AG04449 (cell line): Measurements from ENCODE around the gene THSD1.
A peak's percentile ranks its signal among the peaks of the same experiment; 100 is the strongest.

Source experiments
- CTCF ChIA-PET: fragments of 350-600 bp; formaldehyde crosslinking; extraction: SDS; loops from one replicate; lab custom pipeline; 2021; ENCODE audit warnings: antibody characterized with exemption; lab: Yijun Ruan, JAX
- POLR2A ChIA-PET: fragments of 400-600, 350-600 bp; formaldehyde crosslinking; extraction: SDS; loops from one replicate; lab custom pipeline; 2020; ENCODE audit warnings: antibody characterized with exemption, inconsistent platforms; lab: Yijun Ruan, JAX
- DNase-seq: peaks from one replicate; pipeline ENCODE4 v3.0.0-alpha.2; 2010; ENCODE audit warnings: low read depth, low spot score
- H3K4me3 ChIP-seq: 2 replicates; pipeline ENCODE4 v1.5.1; 2011; ENCODE audit warnings: low read depth, mild to moderate bottlenecking, control low read depth, low read length
- CTCF ChIP-seq: IDR thresholded peaks from one replicate; pipeline ENCODE4 v1.5.1; 2011; ENCODE audit warnings: mild to moderate bottlenecking, moderate library complexity, low read length, control low read depth, inconsistent platforms; ENCODE audit not compliant: insufficient read depth; ENCODE audit errors: missing control alignments

Gene THSD1

GRCh38 chr13:52451135-52451804, 45.3 kb upstream of the THSD1 start:
- ChIA-PET POLR2A (interaction anchor here (0.8 to 1.7 kb wide), 6 partner anchors 9 to 324 kb away, joined by 3 to 6 read pairs (median 4); no protein-coding TSS in a partner anchor), CTCF (interaction anchor here (0.5 to 7.3 kb wide), 56 partner anchors 8 to 710 kb away, joined by 3 to 300 read pairs (median 4); partner anchors contain the start of genes NEK3 and NEK5)
- DNase-seq: no peak
- no peak for TF ChIP-seq CTCF
- H3K4me3 ChIP-seq: no peak overlapping the region

GRCh38 chr13:52450793-52451116, 44.8 kb upstream of the THSD1 start:
- ChIA-PET CTCF (interaction anchor here (0.5 to 7.3 kb wide), 59 partner anchors 9 to 710 kb away, joined by 3 to 300 read pairs (median 4); partner anchors contain the start of genes NEK3 and NEK5), POLR2A (interaction anchor here (0.8 to 1.7 kb wide), 6 partner anchors 9 to 323 kb away, joined by 3 to 6 read pairs (median 4); no protein-coding TSS in a partner anchor)
- peak overlapping the region; percentile 31 for H3K4me3 ChIP-seq
- no peak for DNase-seq
- no peak for TF ChIP-seq CTCF

GRCh38 chr13:52450012-52450792, 44.2 kb upstream of the THSD1 start, which contains the start of gene VPS36:
VPS36 (minus strand) TSS chr13:52450634; CDS start chr13:52450594, 40 bp downstream.
- DNase-seq: peak; percentile 51
- POLR2A ChIA-PET: interaction anchor here (0.7 to 1.7 kb wide), 7 partner anchors 8 to 323 kb away, joined by 3 to 6 read pairs (median 4); no protein-coding TSS in a partner anchor
- TF ChIP-seq CTCF: peak; percentile 92
- CTCF ChIA-PET: interaction anchor here (0.6 to 7.3 kb wide), 58 partner anchors 9 to 635 kb away, joined by 3 to 300 read pairs (median 4); partner anchors contain the start of genes NEK3 and NEK5
- peak within 1 kb of the TSS; percentile 86 for H3K4me3 ChIP-seq

- peak overlapping the region; percentile 86 for H3K4me3 ChIP-seq
- CTCF ChIA-PET: interaction anchor here (0.7 to 7.3 kb wide), 19 partner anchors 10 to 634 kb away, joined by 3 to 300 read pairs (median 13); no protein-coding TSS in a partner anchor
- no peak for TF ChIP-seq CTCF
- POLR2A ChIA-PET: interaction anchor here (0.7 to 1.7 kb wide), 5 partner anchors 8 to 256 kb away, joined by 4 to 6 read pairs (median 5); no protein-coding TSS in a partner anchor
- DNase-seq: no peak
These were observed 43.5 kb upstream of the THSD1 start for GRCh38 chr13:52449331-52450011.

- H3K4me3 ChIP-seq: no peak overlapping the region
- CTCF ChIA-PET: interaction anchor here (3.7 to 7.3 kb wide), 5 partner anchors 9 to 252 kb away, joined by 18 to 300 read pairs (median 64); no protein-coding TSS in a partner anchor
- no peak for TF ChIP-seq CTCF
- no peak for DNase-seq
- POLR2A ChIA-PET: no interaction called here
These were observed 42.0 kb upstream of the THSD1 start for GRCh38 chr13:52447815-52448552.
